ENCODE results near the gene NEGR1.

- TF ChIP-seq MAZ (CRISPR knock-in tag; conservative IDR thresholded peaks at IDR 0.05 in 1 of 2, IDR thresholded peaks at IDR 0.05 in 1 of 2) (no peak), EP300 (IDR thresholded peaks at IDR 0.05; ENCODE audit: low read length) (no peak), MCM3 (IDR thresholded peaks at IDR 0.05) (no peak), ZBTB17 (CRISPR knock-in tag; IDR thresholded peaks at IDR 0.05) (no peak)
These were observed 641.3 kb downstream of the NEGR1 start for GRCh38 chr1:71640998-71641397.
